ENCODE measurements around the gene EFCAB10.

DNA sequence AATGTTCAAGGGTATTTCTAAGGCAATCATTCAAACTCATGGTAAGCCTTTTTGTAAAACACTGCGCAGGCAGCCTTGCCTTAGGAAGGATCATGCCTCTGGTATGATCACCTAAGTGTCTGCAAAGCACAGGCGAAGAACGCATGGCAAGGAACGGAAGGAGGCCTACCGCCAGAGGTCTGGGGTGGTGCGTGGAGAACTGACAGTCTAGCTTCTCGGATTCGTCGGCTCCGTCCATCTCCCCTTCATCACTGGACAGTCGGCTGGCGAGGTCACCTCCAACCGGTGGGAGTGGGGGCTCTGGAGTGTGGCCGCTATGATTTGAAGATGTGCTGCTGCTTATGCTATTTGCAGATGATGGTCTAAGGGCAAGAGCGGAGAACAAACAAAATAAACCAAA lies 42.6 kb upstream of the EFCAB10 start:
- TF ChIP-seq CTCF (IDR thresholded peaks at IDR 0.05) = no peak
- no peak for TF ChIP-seq USF2 (IDR thresholded peaks at IDR 0.05; ENCODE audit: borderline replicate concordance, low read depth, low read length)

Data from SK-N-SH (cell line).